Measurements from ENCODE around the gene OR2F2. TPM values are rescaled to one million over a fixed set of nuclear protein-coding genes. Genes with fewer than 3 reads are reported as not detected.

Gene OR2F2
- total RNA-seq, 2 experiments from 2014 or later, result not detected

DNA sequence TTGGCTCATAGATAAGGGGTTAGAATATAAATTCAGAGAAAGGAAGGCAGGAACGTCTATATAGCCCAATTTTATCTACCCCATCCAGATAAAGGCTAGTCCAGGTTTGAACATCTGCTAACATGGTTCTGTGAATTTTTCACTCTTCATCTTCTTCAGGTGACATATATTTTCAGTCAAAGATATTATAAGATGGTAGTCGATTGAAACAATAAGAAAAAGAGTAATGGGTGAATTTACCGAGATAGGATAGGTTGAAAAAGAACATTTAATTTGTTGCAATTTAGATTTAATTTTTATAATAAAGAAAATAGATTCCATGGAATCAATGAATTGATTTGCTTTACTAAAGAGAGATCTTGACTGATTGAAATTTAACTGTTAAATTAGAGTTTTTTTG is 19.5 kb downstream of the OR2F2 start, which contains the start of gene OR2F1:
Gene OR2F1, plus strand, starts transcription at position 301 of the 400 bp plus-strand sequence. CDS start 5,127 bp downstream, outside the sequence.
- ATAC-seq, result no peak
- no peak within 1 kb of the TSS for H3K27ac Mint-ChIP-seq
- no peaks in the 10 kb centered on the region for H3K4me1 Mint-ChIP-seq (ENCODE audit: low read depth)
- no peaks in the 10 kb centered on the region for H3K9me3 Mint-ChIP-seq
- intact Hi-C loops (cut with micrococcal nuclease), result no loop called here
- TF ChIP-seq, protein P1, sequence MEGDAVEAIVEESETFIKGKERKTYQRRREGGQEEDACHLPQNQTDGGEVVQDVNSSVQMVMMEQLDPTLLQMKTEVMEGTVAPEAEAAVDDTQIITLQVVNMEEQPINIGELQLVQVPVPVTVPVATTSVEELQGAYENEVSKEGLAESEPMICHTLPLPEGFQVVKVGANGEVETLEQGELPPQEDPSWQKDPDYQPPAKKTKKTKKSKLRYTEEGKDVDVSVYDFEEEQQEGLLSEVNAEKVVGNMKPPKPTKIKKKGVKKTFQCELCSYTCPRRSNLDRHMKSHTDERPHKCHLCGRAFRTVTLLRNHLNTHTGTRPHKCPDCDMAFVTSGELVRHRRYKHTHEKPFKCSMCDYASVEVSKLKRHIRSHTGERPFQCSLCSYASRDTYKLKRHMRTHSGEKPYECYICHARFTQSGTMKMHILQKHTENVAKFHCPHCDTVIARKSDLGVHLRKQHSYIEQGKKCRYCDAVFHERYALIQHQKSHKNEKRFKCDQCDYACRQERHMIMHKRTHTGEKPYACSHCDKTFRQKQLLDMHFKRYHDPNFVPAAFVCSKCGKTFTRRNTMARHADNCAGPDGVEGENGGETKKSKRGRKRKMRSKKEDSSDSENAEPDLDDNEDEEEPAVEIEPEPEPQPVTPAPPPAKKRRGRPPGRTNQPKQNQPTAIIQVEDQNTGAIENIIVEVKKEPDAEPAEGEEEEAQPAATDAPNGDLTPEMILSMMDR (IDR thresholded peaks at IDR 0.05), result no peak
- H3K4me3 Mint-ChIP-seq, result no peak within 1 kb of the TSS
- no peak for DNase-seq
- H3K36me3 Mint-ChIP-seq (ENCODE audit: low read depth), result no peaks in the 10 kb centered on the region
- ChIA-PET CTCF (no interaction called here), POLR2A (no interaction called here)
- H3K27me3 Mint-ChIP-seq, result peaks cover 19% of the 10 kb centered on the region

DNA sequence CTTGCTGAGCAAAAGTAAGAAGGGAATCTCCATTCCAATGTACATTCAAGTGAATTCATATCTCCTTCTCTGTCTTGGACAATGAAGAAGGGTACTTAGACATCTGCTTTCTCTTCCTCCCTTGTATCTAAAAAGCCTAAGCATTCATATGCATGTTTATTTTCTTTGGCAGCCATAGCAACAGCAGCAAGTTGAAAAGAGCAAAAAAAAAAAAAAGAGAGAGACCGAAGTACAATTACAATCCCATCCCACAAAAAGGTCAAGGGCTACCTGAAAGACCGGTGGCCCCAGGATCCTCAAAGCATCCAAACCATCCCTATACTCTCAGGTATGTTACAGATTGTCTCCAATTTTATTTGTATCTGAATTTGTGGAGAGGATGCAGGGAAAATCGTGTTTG is 23.7 kb downstream of the OR2F2 start:
- ATAC-seq (no peak), DNase-seq (no peak)
- TF ChIP-seq, protein P1 (IDR thresholded peaks at IDR 0.05), result no peak
- H3K36me3 Mint-ChIP-seq (ENCODE audit: low read depth), result no peaks in the 10 kb centered on the region
- no peaks in the 10 kb centered on the region for H3K4me1 Mint-ChIP-seq (ENCODE audit: low read depth)
- intact Hi-C loops (cut with micrococcal nuclease), result no loop called here
- no peak overlapping the region for H3K4me3 Mint-ChIP-seq
- peaks cover 14% of the 10 kb centered on the region for H3K27me3 Mint-ChIP-seq
- H3K27ac Mint-ChIP-seq, result no peak overlapping the region
- no peaks in the 10 kb centered on the region for H3K9me3 Mint-ChIP-seq
- POLR2A ChIA-PET, result no interaction called here
- CTCF ChIA-PET, result no interaction called here

DNA sequence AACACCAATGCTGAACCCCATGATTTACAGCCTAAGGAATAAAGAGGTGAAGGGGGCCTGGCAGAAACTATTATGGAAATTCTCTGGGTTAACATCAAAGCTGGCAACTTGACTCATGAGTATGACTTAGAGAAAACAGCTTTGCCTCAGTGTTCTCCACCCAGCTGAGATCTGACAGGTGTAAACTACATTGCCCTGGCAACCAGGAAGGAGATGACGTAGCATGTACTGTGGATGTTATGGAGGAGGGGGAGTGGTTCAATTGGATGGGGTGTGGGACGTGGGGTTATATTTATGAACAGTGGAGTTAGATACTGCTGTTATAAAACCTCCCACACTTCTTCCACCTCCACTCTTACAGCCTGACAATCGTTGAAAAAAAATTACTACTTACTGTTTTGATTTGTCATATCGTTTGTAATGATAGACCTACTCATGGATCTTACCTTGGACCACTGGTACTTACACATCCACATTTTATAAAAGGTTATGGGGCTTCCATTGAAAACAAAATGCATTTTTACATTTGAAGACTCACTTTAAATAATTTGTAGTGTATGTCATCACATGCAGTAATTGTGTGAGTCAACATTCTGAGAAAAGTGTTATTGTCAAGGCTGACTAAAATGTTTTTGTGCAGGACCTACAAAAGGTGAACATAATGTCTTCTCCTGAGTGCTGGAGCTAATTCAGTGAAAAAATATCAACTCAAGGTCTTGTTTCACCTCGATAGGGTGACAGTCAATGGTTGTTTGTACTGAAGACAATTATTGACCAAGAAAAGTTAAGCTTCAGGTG is 26.0 kb downstream of the OR2F2 start:
- intact Hi-C loops (cut with micrococcal nuclease), result no loop called here
- ChIA-PET CTCF (interaction anchor here (1.0 kb wide), 1 partner anchor 14 kb away, joined by 3 read pairs; no protein-coding TSS in a partner anchor), POLR2A (no interaction called here)
- Mint-ChIP-seq H3K36me3 (ENCODE audit: low read depth) (no peaks in the 10 kb centered on the region), H3K27ac (no peak overlapping the region), H3K4me1 (ENCODE audit: low read depth) (no peaks in the 10 kb centered on the region), H3K27me3 (peaks cover 12% of the 10 kb centered on the region), H3K9me3 (no peaks in the 10 kb centered on the region), H3K4me3 (no peak overlapping the region)
- TF ChIP-seq, protein P1 (IDR thresholded peaks at IDR 0.05), result no peak
- DNase-seq (no peak), ATAC-seq (no peak)

DNA sequence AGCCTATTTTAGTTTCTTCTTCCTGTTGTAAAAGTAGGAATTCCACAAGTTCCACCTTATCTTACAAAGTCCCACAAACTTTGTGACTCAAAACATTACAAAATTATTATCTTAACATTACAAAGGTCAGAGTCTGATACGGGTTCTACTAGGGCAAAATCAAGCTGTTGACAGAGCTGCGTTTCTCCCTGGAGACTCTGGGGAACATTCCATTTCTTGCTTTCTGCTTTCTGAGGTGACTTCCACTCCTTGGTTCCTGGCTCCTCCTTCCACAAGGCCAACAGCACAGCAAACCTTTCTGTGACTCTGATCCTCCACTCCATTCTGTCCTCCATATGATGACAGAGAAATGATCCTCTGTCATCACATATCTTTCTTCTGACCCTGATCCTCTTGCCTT is 30.2 kb downstream of the OR2F2 start:
- no peaks in the 10 kb centered on the region for H3K36me3 Mint-ChIP-seq (ENCODE audit: low read depth)
- no peak overlapping the region for H3K27ac Mint-ChIP-seq
- intact Hi-C loops (cut with micrococcal nuclease), result no loop called here
- TF ChIP-seq, protein P1 (IDR thresholded peaks at IDR 0.05), result no peak
- H3K27me3 Mint-ChIP-seq, result peaks cover 3% of the 10 kb centered on the region
- ATAC-seq, result no peak
- no peaks in the 10 kb centered on the region for H3K9me3 Mint-ChIP-seq
- H3K4me3 Mint-ChIP-seq, result no peak overlapping the region
- no peak for DNase-seq
- POLR2A ChIA-PET, result no interaction called here
- H3K4me1 Mint-ChIP-seq (ENCODE audit: low read depth), result no peaks in the 10 kb centered on the region
- CTCF ChIA-PET, result no interaction called here

DNA sequence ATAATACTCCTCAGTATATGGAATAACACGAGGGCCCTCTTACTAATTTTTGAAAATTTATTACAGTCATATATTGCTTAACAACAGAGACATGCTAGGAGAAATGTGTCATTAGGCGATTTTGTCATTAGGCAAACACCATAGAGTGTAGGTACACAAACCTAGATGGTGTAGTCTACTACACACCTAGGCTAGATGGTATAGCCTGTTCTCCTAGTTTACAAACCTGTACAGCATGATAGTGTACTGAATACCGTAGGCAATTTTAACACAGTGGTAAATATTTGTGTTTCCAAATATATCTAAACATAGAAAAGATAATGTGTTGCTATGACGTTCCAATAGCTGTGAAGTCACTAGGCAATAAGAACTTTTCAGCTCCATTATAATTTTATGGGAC is 32.4 kb downstream of the OR2F2 start:
- ATAC-seq (no peak), DNase-seq (no peak)
- no peaks in the 10 kb centered on the region for H3K4me1 Mint-ChIP-seq (ENCODE audit: low read depth)
- no peak overlapping the region for H3K27ac Mint-ChIP-seq
- ChIA-PET CTCF (no interaction called here), POLR2A (no interaction called here)
- intact Hi-C loops (cut with micrococcal nuclease), result no loop called here
- TF ChIP-seq, protein P1 (IDR thresholded peaks at IDR 0.05), result no peak
- H3K4me3 Mint-ChIP-seq, result no peak overlapping the region
- peaks cover 3% of the 10 kb centered on the region for H3K27me3 Mint-ChIP-seq
- no peaks in the 10 kb centered on the region for H3K36me3 Mint-ChIP-seq (ENCODE audit: low read depth)
- no peaks in the 10 kb centered on the region for H3K9me3 Mint-ChIP-seq
